ENCODE measurements around the gene DAP3. TPM values are rescaled to one million over a fixed set of nuclear protein-coding genes. Genes with fewer than 3 reads are reported as not detected.
"Not testable (repeated sequence)": the region's sequence is repeated elsewhere in the genome, so short reads cannot be mapped to it uniquely, and the experiment has no call there.

The DAP3 gene
- polyA plus RNA-seq, 2 of the 4 experiments (the other 2 are of a cell fraction): 96.3 to 171 TPM

DNA sequence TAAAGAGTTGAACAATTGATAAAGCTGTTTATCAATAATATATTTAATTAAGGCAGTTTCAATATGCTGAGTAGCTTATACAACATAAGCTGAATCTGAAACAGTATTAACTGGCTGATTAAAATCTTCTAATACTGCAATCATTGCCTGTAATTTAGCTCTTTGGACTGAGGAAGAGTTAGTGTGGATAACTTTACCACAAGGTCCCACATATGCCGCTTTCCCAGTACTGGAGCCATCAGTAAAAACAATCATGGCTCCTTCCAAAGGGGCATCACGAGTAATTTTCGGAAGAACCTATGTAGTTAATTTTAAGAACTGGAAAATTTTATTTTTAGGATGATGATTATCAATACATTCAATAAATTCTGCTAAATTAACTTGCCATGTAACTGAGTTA, 6.7 kb downstream of the DAP3 start:
- POLR2A ChIA-PET: no interaction called here
- no peak for ATAC-seq
- H3K4me3 ChIP-seq: no peak overlapping the region
- WGBS (ENCODE audit: missing lambda C conversion rate): 92% methylated on average over 3 of the region's 3 CpGs
- peaks cover 17% of the 10 kb centered on the region; the same call in 2 of the 3 replicates for H3K4me1 ChIP-seq
- no peak overlapping the region for H3K4me2 ChIP-seq
- no peaks in the 10 kb centered on the region for H3K9me3 ChIP-seq
- CTCF ChIA-PET: no interaction called here
- H3K27ac ChIP-seq: no peak overlapping the region
- no peak for DNase-seq (ENCODE audit: low read depth in 1 of 2, low spot score in 1 of 2)
- FAIRE-seq: no peak
- TF ChIP-seq CHD4 (IDR thresholded peaks at IDR 0.05; ENCODE audit: borderline replicate concordance) (no peak), ESRRA (IDR thresholded peaks at IDR 0.05; ENCODE audit: borderline replicate concordance, low read length) (no peak), MYC (IDR thresholded peaks at IDR 0.05; ENCODE audit: borderline replicate concordance, low read length) (no peak), ZFP36 (IDR thresholded peaks at IDR 0.05; ENCODE audit: borderline replicate concordance, partially characterized antibody) (no peak), NR3C1 (IDR thresholded peaks at IDR 0.05) (no peak), EHMT2 (IDR thresholded peaks at IDR 0.05; ENCODE audit: low read depth) (no peak), MAFK (IDR thresholded peaks at IDR 0.05; ENCODE audit: partially characterized antibody) (no peak), EP300 (IDR thresholded peaks at IDR 0.05) (no peak), FOSB (CRISPR knock-in tag; IDR thresholded peaks at IDR 0.05) (no peak)
- TF ChIP-seq, protein P1, sequence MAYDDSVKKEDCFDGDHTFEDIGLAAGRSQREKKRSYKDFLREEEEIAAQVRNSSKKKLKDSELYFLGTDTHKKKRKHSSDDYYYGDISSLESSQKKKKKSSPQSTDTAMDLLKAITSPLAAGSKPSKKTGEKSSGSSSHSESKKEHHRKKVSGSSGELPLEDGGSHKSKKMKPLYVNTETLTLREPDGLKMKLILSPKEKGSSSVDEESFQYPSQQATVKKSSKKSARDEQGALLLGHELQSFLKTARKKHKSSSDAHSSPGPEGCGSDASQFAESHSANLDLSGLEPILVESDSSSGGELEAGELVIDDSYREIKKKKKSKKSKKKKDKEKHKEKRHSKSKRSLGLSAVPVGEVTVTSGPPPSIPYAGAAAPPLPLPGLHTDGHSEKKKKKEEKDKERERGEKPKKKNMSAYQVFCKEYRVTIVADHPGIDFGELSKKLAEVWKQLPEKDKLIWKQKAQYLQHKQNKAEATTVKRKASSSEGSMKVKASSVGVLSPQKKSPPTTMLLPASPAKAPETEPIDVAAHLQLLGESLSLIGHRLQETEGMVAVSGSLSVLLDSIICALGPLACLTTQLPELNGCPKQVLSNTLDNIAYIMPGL (CRISPR knock-in tag; IDR thresholded peaks at IDR 0.05; ENCODE audit: borderline replicate concordance): no peak
- TF ChIP-seq, protein P2, sequence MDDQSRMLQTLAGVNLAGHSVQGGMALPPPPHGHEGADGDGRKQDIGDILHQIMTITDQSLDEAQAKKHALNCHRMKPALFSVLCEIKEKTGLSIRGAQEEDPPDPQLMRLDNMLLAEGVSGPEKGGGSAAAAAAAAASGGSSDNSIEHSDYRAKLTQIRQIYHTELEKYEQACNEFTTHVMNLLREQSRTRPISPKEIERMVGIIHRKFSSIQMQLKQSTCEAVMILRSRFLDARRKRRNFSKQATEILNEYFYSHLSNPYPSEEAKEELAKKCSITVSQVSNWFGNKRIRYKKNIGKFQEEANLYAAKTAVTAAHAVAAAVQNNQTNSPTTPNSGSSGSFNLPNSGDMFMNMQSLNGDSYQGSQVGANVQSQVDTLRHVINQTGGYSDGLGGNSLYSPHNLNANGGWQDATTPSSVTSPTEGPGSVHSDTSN (IDR thresholded peaks at IDR 0.05): no peak
- TF ChIP-seq, protein P3, sequence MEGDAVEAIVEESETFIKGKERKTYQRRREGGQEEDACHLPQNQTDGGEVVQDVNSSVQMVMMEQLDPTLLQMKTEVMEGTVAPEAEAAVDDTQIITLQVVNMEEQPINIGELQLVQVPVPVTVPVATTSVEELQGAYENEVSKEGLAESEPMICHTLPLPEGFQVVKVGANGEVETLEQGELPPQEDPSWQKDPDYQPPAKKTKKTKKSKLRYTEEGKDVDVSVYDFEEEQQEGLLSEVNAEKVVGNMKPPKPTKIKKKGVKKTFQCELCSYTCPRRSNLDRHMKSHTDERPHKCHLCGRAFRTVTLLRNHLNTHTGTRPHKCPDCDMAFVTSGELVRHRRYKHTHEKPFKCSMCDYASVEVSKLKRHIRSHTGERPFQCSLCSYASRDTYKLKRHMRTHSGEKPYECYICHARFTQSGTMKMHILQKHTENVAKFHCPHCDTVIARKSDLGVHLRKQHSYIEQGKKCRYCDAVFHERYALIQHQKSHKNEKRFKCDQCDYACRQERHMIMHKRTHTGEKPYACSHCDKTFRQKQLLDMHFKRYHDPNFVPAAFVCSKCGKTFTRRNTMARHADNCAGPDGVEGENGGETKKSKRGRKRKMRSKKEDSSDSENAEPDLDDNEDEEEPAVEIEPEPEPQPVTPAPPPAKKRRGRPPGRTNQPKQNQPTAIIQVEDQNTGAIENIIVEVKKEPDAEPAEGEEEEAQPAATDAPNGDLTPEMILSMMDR (IDR thresholded peaks at IDR 0.05): no peak

DNA sequence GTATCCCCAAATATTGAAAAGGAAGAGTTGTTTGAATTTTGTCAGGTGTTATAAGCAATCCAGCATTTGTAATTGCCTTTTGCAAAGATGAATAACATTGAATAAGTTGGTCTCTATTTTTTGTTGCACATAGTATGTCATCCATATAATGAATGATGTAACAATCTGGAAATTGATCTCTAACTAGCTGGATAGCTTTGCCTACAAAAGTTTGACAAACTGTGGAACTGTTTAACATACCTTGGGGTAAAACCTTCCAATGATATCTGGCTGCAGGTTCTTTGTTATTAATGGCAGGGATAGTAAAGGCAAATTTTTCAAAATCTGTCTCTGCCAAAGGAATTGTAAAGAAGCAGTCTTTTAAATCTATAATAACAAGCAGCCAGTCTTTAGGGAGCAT, 7.6 kb downstream of the DAP3 start:
- Histone ChIP-seq H3K4me1 (peaks cover 16% of the 10 kb centered on the region; the same call in 1 of the 3 replicates), H3K9me3 (no peaks in the 10 kb centered on the region), H3K4me2 (no peak overlapping the region), H3K4me3 (no peak overlapping the region), H3K27ac (no peak overlapping the region)
- POLR2A ChIA-PET: no interaction called here
- ATAC-seq (no peak), DNase-seq (ENCODE audit: low read depth in 1 of 2, low spot score in 1 of 2) (no peak), FAIRE-seq (no peak)
- TF ChIP-seq MAZ (IDR thresholded peaks at IDR 0.05; ENCODE audit: borderline replicate concordance, low read depth, low read length): no peak
- TF ChIP-seq RNF2 (IDR thresholded peaks at IDR 0.05; ENCODE audit: borderline replicate concordance, low read depth): no peak
- no peak for TF ChIP-seq CBX2 (IDR thresholded peaks at IDR 0.05; ENCODE audit: borderline replicate concordance, low read depth)
- no peak for TF ChIP-seq NFE2L2 (conservative IDR thresholded peaks at IDR 0.05; ENCODE audit: low read length)
- no peak for TF ChIP-seq CHD2 (IDR thresholded peaks at IDR 0.05; ENCODE audit: low read length, partially characterized antibody)
- TF ChIP-seq SMC3 (IDR thresholded peaks at IDR 0.05): no peak
- no peak for TF ChIP-seq ZFP36 (IDR thresholded peaks at IDR 0.05; ENCODE audit: borderline replicate concordance, partially characterized antibody)
- CTCF ChIA-PET: no interaction called here

DNA sequence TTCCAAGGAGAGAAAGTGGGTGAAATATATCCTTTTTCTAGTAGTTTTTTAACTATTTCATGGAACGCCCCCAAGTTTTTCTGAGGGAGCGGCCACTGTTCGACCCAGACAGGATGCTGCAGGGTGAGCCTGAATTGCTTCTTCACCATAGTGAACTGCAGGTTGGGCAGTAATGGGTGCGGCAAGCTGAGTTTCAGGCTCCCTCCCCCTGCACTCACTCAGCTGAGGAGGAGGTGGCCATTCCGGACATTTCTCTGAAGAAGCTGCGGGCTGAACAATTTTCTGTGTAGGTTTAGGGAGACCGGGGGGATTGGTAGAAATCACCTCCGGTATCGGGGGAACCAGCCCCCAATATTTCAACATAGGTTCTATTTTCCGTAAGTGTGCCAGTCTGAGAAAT, 8.2 kb downstream of the DAP3 start:
- Histone ChIP-seq H3K4me2 (no peak overlapping the region), H3K9me3 (no peaks in the 10 kb centered on the region), H3K4me1 (peaks cover 16% of the 10 kb centered on the region; the same call in 1 of the 3 replicates), H3K27ac (no peak overlapping the region), H3K4me3 (no peak overlapping the region)
- ChIA-PET CTCF (no interaction called here), POLR2A (no interaction called here)
- ATAC-seq: no peak
- DNase-seq (ENCODE audit: low read depth in 1 of 2, low spot score in 1 of 2): no peak
- WGBS (ENCODE audit: missing lambda C conversion rate): 95% methylated on average over 10 of the region's 10 CpGs
- FAIRE-seq: no peak
- TF ChIP-seq ESRRA (IDR thresholded peaks at IDR 0.05; ENCODE audit: borderline replicate concordance, low read length) (no peak), EHMT2 (IDR thresholded peaks at IDR 0.05; ENCODE audit: low read depth) (no peak), CEBPB (IDR thresholded peaks at IDR 0.05) (no peak), RFX5 (IDR thresholded peaks at IDR 0.05) (no peak), CBX2 (IDR thresholded peaks at IDR 0.05; ENCODE audit: borderline replicate concordance, low read depth) (no peak)

DNA sequence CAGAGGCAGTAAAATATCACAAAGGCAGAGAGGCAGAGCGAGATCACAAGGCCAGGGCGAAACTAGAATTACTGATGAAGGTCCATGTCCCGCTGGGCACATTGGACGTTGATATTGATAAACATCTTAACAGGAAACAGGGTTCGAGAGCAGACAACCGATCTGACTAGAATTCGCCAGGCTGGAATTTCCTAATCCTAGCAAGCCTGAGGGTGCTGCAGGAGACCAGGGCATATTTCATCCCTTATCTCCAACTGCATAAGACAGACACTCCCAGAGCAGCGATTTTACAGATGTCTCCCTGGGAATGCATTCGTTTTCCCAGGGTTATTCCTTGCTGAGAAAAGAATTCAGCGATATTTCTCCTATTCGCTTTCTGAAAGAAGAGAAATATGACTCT, 8.7 kb downstream of the DAP3 start:
- CTCF ChIA-PET; ATAC-seq; H3K27ac ChIP-seq; H3K4me2 ChIP-seq; FAIRE-seq; DNase-seq (ENCODE audit: low read depth in 1 of 2, low spot score in 1 of 2); H3K9me3 ChIP-seq; H3K4me3 ChIP-seq; POLR2A ChIA-PET: not testable (repeated sequence)
- peaks cover 16% of the 10 kb centered on the region; the same call in 1 of the 3 replicates for H3K4me1 ChIP-seq
- 86% methylated on average over 11 of the region's 11 CpGs for WGBS (ENCODE audit: missing lambda C conversion rate)
